Activated CD4-positive, alpha-beta T cell treated with anti-CD3 and anti-CD28 coated beads, Interleukin-2, amount 50 U/mL, for 4 hours (primary cell): ENCODE results near the gene F2R.
"Not testable (repeated sequence)": the region's sequence is repeated elsewhere in the genome, so short reads cannot be mapped to it uniquely, and the experiment has no call there.

Experiments
- DNase-seq, 2 experiments: peaks; one replicate each; pipeline ENCODE4 v3.0.0-alpha.2; 2020

F2R gene

GRCh38 chr5:76761118-76761517 is 45.2 kb downstream of the F2R start:
- DNase-seq, result not testable (repeated sequence)

- no peak for DNase-seq
Observed at GRCh38 chr5:76762484-76762883, 46.6 kb downstream of the F2R start.

GRCh38 chr5:76763136-76763535 is 47.2 kb downstream of the F2R start:
- no peak for DNase-seq

GRCh38 chr5:76764374-76764773 is 48.4 kb downstream of the F2R start:
- DNase-seq, result no peak

GRCh38 chr5:76765249-76765648 is 49.3 kb downstream of the F2R start:
- DNase-seq, result no peak

GRCh38 chr5:76766746-76767145 is 50.8 kb downstream of the F2R start:
- no peak for DNase-seq

- not testable (repeated sequence) for DNase-seq
Observed at GRCh38 chr5:76771041-76771440, 55.1 kb downstream of the F2R start.

- DNase-seq, result no peak
Observed at GRCh38 chr5:76771705-76772405, 55.9 kb downstream of the F2R start.

GRCh38 chr5:76775921-76776320 is 60.0 kb downstream of the F2R start:
- DNase-seq, result no peak

- DNase-seq, result no peak
Observed at GRCh38 chr5:76776391-76776790, 60.5 kb downstream of the F2R start.

- not testable (repeated sequence) for DNase-seq
Observed at GRCh38 chr5:76780616-76781015, 64.7 kb downstream of the F2R start.

- no peak for DNase-seq
Observed at GRCh38 chr5:76781775-76782174, 65.8 kb downstream of the F2R start.

- no peak for DNase-seq
Observed at GRCh38 chr5:76782444-76782843, 66.5 kb downstream of the F2R start.
